Measurements from ENCODE around the gene CROCC2. TPM values are rescaled to one million over a fixed set of nuclear protein-coding genes. Genes with fewer than 3 reads are reported as not detected.
A peak's percentile ranks its signal among the peaks of the same experiment; 100 is the strongest.

Gene CROCC2
- total RNA-seq, 6 experiments from 2014 or later = not detected

- DNase-seq = no peak
- Mint-ChIP-seq H3K36me3 (ENCODE audit: low read depth) (no peaks in the 10 kb centered on the region; the same call in 1 of the 2 replicates), H3K4me3 (no peak overlapping the region), H3K4me1 (ENCODE audit: low read depth) (peaks cover 11% of the 10 kb centered on the region), H3K27me3 (ENCODE audit: insufficient read depth) (peaks cover 24% of the 10 kb centered on the region), H3K27ac (no peak overlapping the region), H3K9me3 (no peaks in the 10 kb centered on the region)
- no peak for TF ChIP-seq CTCF (IDR thresholded peaks at IDR 0.05)
Observed at GRCh38 chr2:240968731-240969624, 62.8 kb downstream of the CROCC2 start.

- no peak overlapping the region for H3K4me3 Mint-ChIP-seq
- no peak for TF ChIP-seq CTCF (IDR thresholded peaks at IDR 0.05)
- H3K9me3 Mint-ChIP-seq = no peaks in the 10 kb centered on the region
- H3K27me3 Mint-ChIP-seq (ENCODE audit: insufficient read depth) = peaks cover 22% of the 10 kb centered on the region
- peaks cover 18% of the 10 kb centered on the region for H3K4me1 Mint-ChIP-seq (ENCODE audit: low read depth)
- no peaks in the 10 kb centered on the region; the same call in 1 of the 2 replicates for H3K36me3 Mint-ChIP-seq (ENCODE audit: low read depth)
- H3K27ac Mint-ChIP-seq = no peak overlapping the region
- DNase-seq = no peak
Observed at GRCh38 chr2:240970104-240970503, 64.0 kb downstream of the CROCC2 start.

GRCh38 chr2:240970816-240971215 lies 64.7 kb downstream of the CROCC2 start:
- Mint-ChIP-seq H3K4me3 (no peak overlapping the region), H3K36me3 (ENCODE audit: low read depth) (no peaks in the 10 kb centered on the region; the same call in 1 of the 2 replicates), H3K27ac (no peak overlapping the region), H3K9me3 (no peaks in the 10 kb centered on the region), H3K4me1 (ENCODE audit: low read depth) (peaks cover 18% of the 10 kb centered on the region), H3K27me3 (ENCODE audit: insufficient read depth) (peaks cover 25% of the 10 kb centered on the region)
- no peak for DNase-seq
- no peak for TF ChIP-seq CTCF (IDR thresholded peaks at IDR 0.05)

- Mint-ChIP-seq H3K9me3 (no peaks in the 10 kb centered on the region), H3K4me3 (no peak overlapping the region), H3K27ac (no peak overlapping the region), H3K36me3 (ENCODE audit: low read depth) (no peaks in the 10 kb centered on the region; the same call in 1 of the 2 replicates), H3K27me3 (ENCODE audit: insufficient read depth) (peaks cover 25% of the 10 kb centered on the region), H3K4me1 (ENCODE audit: low read depth) (peaks cover 18% of the 10 kb centered on the region)
- no peak for TF ChIP-seq CTCF (IDR thresholded peaks at IDR 0.05)
- no peak for DNase-seq
Observed at GRCh38 chr2:240972201-240972600, 66.1 kb downstream of the CROCC2 start.

- DNase-seq = peak; percentile 53
- peak overlapping the region; percentile 9; the same call in 1 of the 2 replicates for H3K27ac Mint-ChIP-seq
- no peaks in the 10 kb centered on the region for H3K9me3 Mint-ChIP-seq
- TF ChIP-seq CTCF (IDR thresholded peaks at IDR 0.05) = no peak
- no peaks in the 10 kb centered on the region; the same call in 1 of the 2 replicates for H3K36me3 Mint-ChIP-seq (ENCODE audit: low read depth)
- peaks cover 25% of the 10 kb centered on the region for H3K27me3 Mint-ChIP-seq (ENCODE audit: insufficient read depth)
- peaks cover 18% of the 10 kb centered on the region for H3K4me1 Mint-ChIP-seq (ENCODE audit: low read depth)
- H3K4me3 Mint-ChIP-seq = no peak overlapping the region
Observed at GRCh38 chr2:240972636-240973521, 66.7 kb downstream of the CROCC2 start.
